HAP-1 (cell line): ENCODE results near the gene C19orf67.

Experiments
- DNase-seq, 2 experiments: peaks; one replicate each; pipeline ENCODE4 v3.0.0-alpha.2; 2016 to 2020; ENCODE audit warnings: low spot score in 2 of 2
- H3K27me3 ChIP-seq: fragments of 250-450 bp; sonication (Bioruptor Pico); 2 replicates; pipeline ENCODE4 v1.5.1; 2020; ENCODE audit warnings: low read depth, mild to moderate bottlenecking, moderate library complexity
- H3K36me3 ChIP-seq: fragments of 250-450 bp; sonication (Bioruptor Pico); replicated peaks from 2 replicates; pipeline ENCODE4 v1.5.1; 2020; ENCODE audit warnings: mild to moderate bottlenecking
- H3K4me1 ChIP-seq: fragments of 250-450 bp; sonication (Bioruptor Pico); 2 replicates; pipeline ENCODE4 v1.5.1; 2020; ENCODE audit warnings: mild to moderate bottlenecking
- H3K4me3 ChIP-seq: fragments of 250-450 bp; sonication (Bioruptor Pico); 2 replicates; pipeline ENCODE4 v1.5.1; 2020; ENCODE audit warnings: mild to moderate bottlenecking, moderate library complexity
- H3K9me3 ChIP-seq: fragments of 250-450 bp; sonication (Bioruptor Pico); 2 replicates; pipeline ENCODE4 v1.5.1; 2020; ENCODE audit warnings: mild to moderate bottlenecking, moderate library complexity
- in situ Hi-C: fragments of 300-500 bp; cut with MboI; formaldehyde crosslinking; loops from 3 replicates; pipeline ENCODE4 v1.14.3; 2020; ENCODE audit warnings: low sequenced_read_pairs, inconsistent platforms, mixed read lengths

C19orf67 gene

DNA sequence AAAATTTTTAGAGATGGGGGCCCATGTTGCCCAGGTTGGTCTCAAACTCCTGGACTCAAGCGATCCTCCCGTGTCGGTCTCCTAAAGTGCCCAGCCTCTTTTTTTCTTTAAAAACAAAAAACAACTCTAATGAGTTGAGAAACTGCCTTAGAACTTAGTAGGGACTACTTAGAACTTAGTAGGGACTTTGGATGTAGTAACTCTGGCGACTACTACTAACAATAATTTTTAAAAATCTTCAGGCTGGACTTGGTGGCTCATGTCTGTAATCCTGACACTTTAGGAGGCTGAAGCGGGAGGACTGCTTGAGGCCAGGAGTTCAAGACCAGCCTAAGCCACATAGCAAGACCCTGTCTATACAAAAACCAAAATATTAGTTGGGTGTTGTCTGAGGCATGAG is 515 bp upstream of the C19orf67 start:
- Histone ChIP-seq H3K4me1 (no peaks in the 10 kb centered on the region; the same call in none of the 2 replicates), H3K27me3 (no peaks in the 10 kb centered on the region), H3K9me3 (no peaks in the 10 kb centered on the region), H3K4me3 (no peak overlapping the region), H3K36me3 (peaks cover 13% of the 10 kb centered on the region)
- in situ Hi-C loops: no loop called here
- no peak for DNase-seq

DNA sequence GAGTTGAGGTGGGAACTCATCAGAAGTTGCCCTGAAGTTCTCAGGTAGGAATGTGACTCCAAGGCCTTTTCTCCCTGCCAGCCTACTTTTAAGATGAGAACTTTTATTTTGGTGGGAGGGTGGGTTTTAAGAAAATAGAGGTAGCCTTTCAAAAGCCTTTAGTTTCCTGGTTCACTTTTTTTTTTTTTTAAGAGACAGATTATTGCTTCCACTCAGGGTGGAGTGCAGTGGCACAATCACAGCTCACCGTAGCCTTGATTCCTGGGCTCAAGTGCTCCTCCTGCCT is 3.0 kb downstream of the C19orf67 start:
- H3K9me3 ChIP-seq: no peaks in the 10 kb centered on the region
- no peaks in the 10 kb centered on the region for H3K27me3 ChIP-seq
- H3K36me3 ChIP-seq: peaks cover 4% of the 10 kb centered on the region; the same call in 1 of the 2 replicates
- in situ Hi-C loops: no loop called here
- H3K4me3 ChIP-seq: no peak overlapping the region
- peaks cover 5% of the 10 kb centered on the region for H3K4me1 ChIP-seq
- DNase-seq: no peak

DNA sequence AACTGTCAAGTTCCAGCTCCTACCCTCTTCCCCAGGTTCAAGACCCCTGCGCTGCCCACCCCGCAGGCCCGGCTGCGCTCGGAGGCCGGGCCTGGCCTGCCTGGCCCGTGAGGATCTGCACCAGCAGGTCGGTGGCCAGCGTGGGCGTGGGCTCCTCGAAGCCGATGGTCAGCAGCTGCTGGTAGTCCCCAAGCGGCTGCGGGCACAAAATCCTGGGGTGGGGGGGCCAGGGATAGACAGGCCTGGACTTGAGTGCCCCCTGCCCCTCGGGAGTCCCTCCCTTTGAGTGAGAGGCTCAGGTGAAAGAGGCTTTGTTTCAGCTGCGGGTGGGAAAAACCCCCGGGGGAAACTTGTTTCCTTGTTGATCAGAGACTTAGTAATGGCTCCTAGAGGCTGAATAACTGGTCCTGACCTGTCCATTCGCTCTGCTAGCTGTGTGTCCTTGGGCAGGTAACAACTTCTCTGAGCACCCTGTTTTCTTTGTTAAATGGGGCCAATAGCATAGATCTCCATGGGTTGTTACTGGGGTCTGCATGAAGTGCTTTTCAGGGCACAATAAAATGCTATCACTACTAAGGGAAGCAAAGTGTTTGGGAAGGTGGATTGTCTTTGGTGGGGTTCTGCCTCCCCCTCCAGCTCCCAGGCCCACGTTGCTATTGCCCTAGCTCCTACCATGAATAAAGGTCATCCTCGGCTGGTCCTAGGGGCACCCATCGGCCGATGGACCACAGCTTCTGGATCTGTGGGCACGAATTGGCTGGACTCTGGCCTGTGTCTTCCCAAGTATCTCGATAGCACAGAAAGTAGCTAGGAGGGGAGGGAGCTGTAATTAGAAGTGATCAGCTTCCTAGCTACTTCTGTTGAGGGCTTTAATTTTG is 3.5 kb downstream of the C19orf67 start:
- peaks cover 5% of the 10 kb centered on the region for H3K4me1 ChIP-seq

DNA sequence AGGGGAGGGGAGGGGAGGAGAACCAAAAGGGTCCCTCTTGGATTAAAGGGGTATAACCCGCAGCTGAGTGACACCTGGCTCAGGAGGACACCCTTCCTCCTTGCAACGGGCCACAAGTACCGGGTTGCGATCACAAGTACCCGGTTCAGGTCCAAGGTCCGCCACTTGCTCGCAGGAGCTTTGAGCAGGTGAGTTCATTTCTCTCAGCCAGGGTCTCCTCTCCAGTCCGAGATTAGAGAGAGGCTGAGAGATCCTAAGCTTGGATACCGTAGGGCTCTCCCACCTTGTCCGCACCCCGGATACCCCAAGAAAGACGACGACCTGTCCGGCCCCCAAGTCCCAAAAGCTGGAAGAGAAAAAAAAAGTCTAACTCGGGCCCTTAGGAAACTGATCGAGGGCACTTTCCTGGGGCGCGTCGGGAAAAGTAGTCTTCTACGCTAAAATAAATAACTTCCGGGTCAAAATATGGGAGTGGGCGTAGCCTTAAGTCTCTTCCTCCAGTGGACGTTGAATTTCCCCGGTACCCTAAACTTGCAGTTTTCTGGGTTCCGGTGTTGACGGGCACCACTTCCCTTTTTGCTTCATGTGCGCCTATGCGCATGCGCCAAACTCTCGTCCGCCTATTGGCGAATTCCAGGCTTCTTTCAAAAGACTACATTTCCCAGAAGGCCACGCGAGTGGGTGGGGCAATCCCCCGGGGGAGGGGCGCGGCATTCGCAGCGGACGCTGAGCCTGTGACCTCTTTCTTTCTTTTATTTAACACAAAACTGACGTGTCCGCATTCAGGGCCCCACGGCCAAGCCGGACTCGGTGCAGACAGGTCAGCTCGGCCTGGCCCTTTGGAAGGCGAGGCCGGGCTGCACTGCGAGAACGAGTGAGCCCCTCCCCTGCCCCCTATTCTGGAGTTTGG is 4.4 kb downstream of the C19orf67 start:
- Histone ChIP-seq H3K36me3 (no peaks in the 10 kb centered on the region; the same call in 1 of the 2 replicates), H3K4me1 (peaks cover 5% of the 10 kb centered on the region), H3K4me3 (peak overlapping the region; percentile 52), H3K9me3 (no peaks in the 10 kb centered on the region), H3K27me3 (no peaks in the 10 kb centered on the region)
- in situ Hi-C loops: no loop called here
- DNase-seq: peak; percentile 98 to 100

More for the DNA sequence above, 3.5 kb downstream of the C19orf67 start:
- peak in 1 of 2 experiments; percentile 19 for DNase-seq
- in situ Hi-C loops: no loop called here
- Histone ChIP-seq H3K4me3 (peak overlapping the region; percentile 52), H3K36me3 (peaks cover 4% of the 10 kb centered on the region; the same call in 1 of the 2 replicates), H3K9me3 (no peaks in the 10 kb centered on the region), H3K27me3 (no peaks in the 10 kb centered on the region)

DNA sequence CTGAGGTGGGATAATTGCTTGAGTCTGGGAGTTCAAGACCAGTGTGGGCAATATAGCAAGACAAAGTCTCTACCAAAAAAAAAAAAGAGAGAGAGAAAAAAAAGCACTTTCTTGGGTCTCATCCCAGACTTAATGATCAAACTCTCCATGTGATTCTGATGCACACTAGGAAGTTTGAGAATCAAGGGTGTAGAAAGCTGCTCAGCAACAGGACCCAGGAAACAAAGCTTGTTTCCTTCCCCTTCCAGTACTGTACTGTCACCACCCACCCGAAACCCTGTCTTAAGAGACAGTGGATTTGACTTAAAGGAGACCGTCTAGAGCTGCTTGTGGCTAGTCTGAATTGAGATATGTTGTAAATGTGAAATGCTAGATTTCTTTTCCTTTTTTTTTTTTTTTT is 7.2 kb downstream of the C19orf67 start:
- Histone ChIP-seq H3K27me3 (no peaks in the 10 kb centered on the region), H3K4me3 (no peak overlapping the region), H3K9me3 (no peaks in the 10 kb centered on the region), H3K4me1 (peaks cover 7% of the 10 kb centered on the region), H3K36me3 (no peaks in the 10 kb centered on the region)
- in situ Hi-C loops: loop anchor here (5.0 kb wide), 1 partner anchor 196 kb away; no protein-coding TSS in a partner anchor
- no peak for DNase-seq

DNA sequence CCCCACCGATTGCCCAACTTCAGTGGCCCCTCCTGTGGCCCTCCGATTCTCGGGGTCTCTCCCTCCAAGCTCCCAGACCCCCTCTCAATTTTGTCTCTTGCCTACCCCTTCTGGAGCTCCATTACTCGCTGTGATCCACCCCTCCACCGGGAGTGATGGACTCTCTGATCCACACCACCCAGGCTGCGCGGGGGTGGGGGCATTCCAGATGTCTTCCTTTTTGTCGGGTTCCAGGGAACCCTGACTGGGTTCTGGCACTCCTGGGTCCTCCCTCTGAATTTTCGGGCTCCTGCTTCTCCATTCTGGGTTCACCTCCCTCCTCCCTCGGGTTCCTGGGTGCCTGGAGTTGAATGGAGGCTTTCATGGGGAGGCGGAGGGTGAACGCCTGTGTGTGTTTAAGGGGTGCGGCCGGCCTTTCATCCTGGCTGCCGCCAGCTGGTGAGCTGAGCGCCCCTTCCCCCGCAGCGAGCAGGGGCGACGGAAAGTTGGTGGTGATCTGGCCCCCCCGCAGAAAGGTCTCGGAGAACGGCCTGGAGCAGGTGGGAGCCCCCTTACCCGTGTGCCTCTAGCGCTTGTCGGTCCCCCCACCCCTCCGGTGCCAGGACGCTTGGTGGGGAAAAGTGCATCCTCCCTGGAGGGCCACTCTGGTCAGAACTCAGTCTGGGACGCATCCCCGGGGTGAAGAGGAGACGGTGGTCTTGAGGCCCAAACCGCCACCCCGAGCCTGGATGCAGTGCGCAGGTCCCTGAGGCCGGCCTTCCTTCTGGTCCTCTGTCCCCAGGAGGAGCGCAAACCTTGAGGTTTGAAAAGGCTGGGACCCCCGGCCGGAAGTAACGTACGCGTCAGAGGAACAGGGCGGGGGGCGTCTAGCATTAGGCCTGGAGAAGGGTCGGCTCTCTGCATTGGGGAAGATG is 11.4 kb downstream of the C19orf67 start:
- H3K36me3 ChIP-seq: no peaks in the 10 kb centered on the region
- peaks cover 15% of the 10 kb centered on the region for H3K4me1 ChIP-seq
- in situ Hi-C loops: no loop called here
- no peaks in the 10 kb centered on the region for H3K9me3 ChIP-seq
- H3K4me3 ChIP-seq: peak overlapping the region; percentile 62
- no peaks in the 10 kb centered on the region for H3K27me3 ChIP-seq
- DNase-seq: peak in 1 of 2 experiments; percentile 58

DNA sequence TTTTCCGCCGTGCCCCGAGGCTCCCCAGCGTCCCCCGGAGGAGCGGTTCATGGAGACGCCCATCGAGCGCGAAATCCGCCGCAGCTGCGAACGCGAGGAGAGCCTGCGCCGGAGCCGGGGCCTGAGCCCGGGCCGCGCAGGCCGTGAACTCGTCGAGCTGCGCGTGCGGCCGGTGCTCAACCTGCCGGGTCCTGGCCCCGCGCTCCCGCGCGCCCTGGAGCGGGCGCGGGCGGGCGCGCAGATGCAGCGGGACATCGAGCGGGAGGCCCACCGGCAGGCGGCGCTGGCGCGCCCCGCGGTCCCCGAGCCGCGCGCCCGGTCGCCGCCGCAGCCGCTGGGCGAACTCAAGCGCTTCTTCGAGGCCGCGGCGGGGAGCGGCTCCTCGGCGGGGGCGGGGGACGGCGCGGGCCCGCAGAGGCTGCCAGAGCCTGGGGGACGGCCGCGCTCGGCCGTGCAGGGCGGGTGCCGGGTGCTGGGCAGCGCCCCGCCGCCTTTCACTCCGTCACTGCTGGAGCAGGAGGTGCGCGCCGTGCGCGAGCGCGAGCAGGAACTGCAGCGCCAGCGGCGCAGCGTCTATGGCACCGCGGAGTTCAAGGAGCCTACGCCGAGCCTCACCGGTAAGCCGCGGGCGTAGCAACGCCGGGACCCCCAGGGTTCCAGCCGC is 12.2 kb downstream of the C19orf67 start:
- in situ Hi-C loops: no loop called here

DNA sequence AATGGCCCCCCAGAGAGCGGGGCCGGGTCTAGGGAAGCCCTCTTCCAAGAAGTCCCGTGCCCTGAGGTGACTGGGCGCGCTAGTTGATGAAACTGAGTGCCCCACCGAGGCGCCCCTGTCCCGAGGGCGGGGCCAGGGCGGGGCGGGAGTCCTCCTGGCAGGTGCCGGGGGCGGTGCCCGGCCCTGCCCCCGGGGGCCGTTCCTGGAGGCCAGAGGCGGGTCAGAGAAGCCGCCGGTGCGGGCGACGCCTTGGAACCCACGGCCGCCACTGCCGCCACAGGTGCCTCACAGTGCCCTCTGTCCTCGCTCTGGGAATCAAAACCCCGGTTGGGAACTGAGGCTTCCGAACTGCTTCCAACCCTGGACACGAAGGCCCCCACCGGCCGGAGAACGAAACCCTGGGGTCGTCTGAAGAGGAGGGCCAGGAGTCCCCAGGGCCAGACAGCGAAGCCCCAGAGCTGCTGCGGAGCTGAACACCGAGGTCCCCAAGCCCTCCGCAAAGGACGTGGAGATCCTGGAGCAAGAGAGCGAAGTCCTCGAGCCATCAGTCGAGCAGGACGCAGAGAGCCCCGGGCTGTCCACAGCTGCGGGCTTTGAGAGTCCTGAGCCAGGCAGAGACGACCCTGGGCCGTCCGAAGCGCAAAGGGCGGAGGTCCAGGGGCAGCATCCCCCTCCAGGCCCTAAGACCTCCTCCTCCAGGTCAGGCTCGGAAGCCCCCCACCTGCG is 12.9 kb downstream of the C19orf67 start, which contains the start of gene MISP3:
Gene MISP3, plus strand, starts transcription at position 252 of the 726 bp plus-strand sequence. CDS start 524 bp downstream, outside the sequence.
- DNase-seq: peak in 1 of 2 experiments; percentile 66
- H3K36me3 ChIP-seq: no peaks in the 10 kb centered on the region
- no peaks in the 10 kb centered on the region for H3K9me3 ChIP-seq
- no peaks in the 10 kb centered on the region for H3K27me3 ChIP-seq
- in situ Hi-C loops: no loop called here
- peak within 1 kb of the TSS; percentile 62 for H3K4me3 ChIP-seq
- peaks cover 15% of the 10 kb centered on the region for H3K4me1 ChIP-seq

More for the DNA sequence above, 12.2 kb downstream of the C19orf67 start:
- peak; percentile 71 to 80 for DNase-seq
- H3K9me3 ChIP-seq: no peaks in the 10 kb centered on the region
- no peaks in the 10 kb centered on the region for H3K36me3 ChIP-seq
- peaks cover 15% of the 10 kb centered on the region for H3K4me1 ChIP-seq
- H3K4me3 ChIP-seq: peak overlapping the region; percentile 62
- H3K27me3 ChIP-seq: no peaks in the 10 kb centered on the region

DNA sequence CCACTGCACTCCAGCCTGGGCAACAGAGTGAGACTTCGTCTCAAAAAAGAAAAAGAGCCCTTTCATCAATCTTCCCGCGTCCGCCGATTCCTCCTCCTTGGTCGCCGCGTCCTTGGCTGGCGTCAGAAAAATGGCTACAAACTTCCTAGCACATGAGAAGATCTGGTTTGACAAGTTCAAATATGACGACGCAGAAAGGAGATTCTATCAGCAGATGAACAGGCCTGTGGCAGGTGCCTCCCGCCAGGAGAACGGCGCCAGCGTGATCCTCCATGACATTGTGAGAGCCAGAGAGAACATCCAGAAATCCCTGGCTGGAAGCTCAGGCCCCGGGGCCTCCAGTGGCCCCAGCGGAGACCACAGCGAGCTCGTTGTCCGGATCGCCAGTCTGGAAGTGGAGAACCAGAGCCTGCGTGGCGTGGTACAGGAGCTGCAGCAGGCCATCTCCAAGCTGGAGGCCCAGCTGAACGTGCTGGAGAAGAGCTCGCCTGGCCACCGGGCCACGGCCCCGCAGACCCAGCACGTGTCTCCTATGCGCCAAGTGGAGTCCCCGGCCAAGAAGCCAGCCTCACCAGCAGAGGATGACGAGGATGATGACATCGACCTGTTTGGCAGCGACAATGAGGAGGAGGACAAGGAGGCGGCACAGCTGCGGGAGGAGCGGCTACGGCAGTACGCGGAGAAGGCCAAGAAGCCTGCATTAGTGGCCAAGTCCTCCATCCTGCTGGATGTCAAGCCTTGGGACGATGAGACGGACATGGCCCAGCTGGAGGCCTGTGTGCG is 15.1 kb downstream of the C19orf67 start:
- in situ Hi-C loops: no loop called here
- H3K4me3 ChIP-seq: no peak overlapping the region
- no peaks in the 10 kb centered on the region for H3K9me3 ChIP-seq
- H3K27me3 ChIP-seq: no peaks in the 10 kb centered on the region
- DNase-seq: no peak
- H3K36me3 ChIP-seq: no peaks in the 10 kb centered on the region
- peaks cover 15% of the 10 kb centered on the region for H3K4me1 ChIP-seq

DNA sequence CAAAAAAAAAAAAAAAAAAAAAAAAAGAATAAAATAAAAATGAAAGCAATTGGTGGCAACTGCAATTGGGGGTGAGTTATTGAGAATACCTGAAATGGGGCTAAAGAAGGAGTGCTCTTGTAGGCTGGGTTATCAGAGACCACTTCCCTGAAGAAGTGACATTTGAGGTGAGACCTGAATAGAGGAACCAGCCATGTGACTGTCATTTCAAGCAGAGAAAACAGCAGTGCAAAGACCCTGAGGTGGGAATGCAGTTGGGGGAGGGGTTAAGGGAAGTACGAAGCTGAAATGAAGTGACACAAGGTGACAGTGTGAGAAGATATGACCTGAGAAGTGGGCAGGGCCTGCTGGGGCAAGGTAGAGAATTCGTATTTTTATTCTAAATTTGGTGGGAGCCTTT is 19.4 kb downstream of the C19orf67 start:
- in situ Hi-C loops: no loop called here
- H3K36me3 ChIP-seq: no peaks in the 10 kb centered on the region
- no peaks in the 10 kb centered on the region for H3K27me3 ChIP-seq
- no peak overlapping the region for H3K4me3 ChIP-seq
- no peak for DNase-seq
- H3K9me3 ChIP-seq: no peaks in the 10 kb centered on the region
- H3K4me1 ChIP-seq: no peaks in the 10 kb centered on the region

DNA sequence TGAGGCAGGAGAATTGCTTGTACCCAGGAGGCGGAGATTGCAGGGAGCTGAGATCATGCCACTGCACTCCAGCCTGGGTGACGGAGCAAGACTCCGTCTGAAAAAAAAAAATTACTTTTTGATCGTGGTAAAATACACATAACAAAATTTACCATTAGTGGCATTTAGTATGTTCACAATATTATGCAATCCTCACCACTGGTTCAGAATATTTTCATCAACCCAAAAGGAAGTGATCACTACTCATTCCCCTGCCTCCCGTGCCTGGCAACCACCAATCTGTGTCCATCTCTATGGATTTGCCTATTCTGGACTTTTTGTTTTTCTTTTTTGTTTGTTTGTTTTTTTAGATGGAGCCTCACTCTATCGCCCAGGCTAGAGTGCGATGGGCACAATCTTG is 22.5 kb downstream of the C19orf67 start:
- H3K36me3 ChIP-seq: no peaks in the 10 kb centered on the region
- no peaks in the 10 kb centered on the region for H3K9me3 ChIP-seq
- in situ Hi-C loops: no loop called here
- no peak overlapping the region for H3K4me3 ChIP-seq
- peaks cover 6% of the 10 kb centered on the region; the same call in 1 of the 2 replicates for H3K4me1 ChIP-seq
- DNase-seq: no peak
- peaks cover 3% of the 10 kb centered on the region; the same call in 1 of the 2 replicates for H3K27me3 ChIP-seq

DNA sequence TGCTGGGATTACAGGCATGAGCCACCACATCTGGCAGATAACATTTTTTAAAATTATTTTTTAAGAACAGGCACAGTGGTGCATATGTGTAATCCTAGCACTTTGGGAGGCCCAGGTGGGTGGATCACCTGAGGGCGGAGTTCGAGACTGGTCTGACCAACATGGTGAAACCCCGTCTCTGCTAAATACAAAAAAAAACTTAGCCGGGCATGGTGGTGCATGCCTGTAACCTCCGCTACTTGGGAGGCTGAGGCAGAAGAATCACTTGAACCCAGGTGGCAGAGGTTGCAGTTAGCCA is 23.1 kb downstream of the C19orf67 start:
- no peaks in the 10 kb centered on the region for H3K36me3 ChIP-seq
- in situ Hi-C loops: no loop called here
- H3K27me3 ChIP-seq: peaks cover 3% of the 10 kb centered on the region; the same call in 1 of the 2 replicates
- DNase-seq: no peak
- H3K4me3 ChIP-seq: no peak overlapping the region
- no peaks in the 10 kb centered on the region for H3K9me3 ChIP-seq
- H3K4me1 ChIP-seq: peaks cover 7% of the 10 kb centered on the region; the same call in 1 of the 2 replicates
